Nephron progenitor cell (in vitro differentiated cells): ENCODE measurements around the gene ARHGAP19.

Experiments used
- DNase-seq: peaks from one replicate; pipeline ENCODE4 v3.0.0; 2021
- H3K27ac Mint-ChIP-seq: 2 replicates; pipeline ENCODE4 v1.8.0; 2021; ENCODE audit warnings: mild to moderate bottlenecking, moderate library complexity, mixed read lengths
- H3K27me3 Mint-ChIP-seq: 2 replicates; pipeline ENCODE4 v1.8.0; 2021; ENCODE audit warnings: mild to moderate bottlenecking, low read depth, mixed read lengths; ENCODE audit not compliant: poor library complexity
- H3K36me3 Mint-ChIP-seq: 2 replicates; pipeline ENCODE4 v1.8.0; 2021; ENCODE audit warnings: low read depth, mixed read lengths
- H3K4me1 Mint-ChIP-seq: 2 replicates; pipeline ENCODE4 v1.8.0; 2021; ENCODE audit warnings: mixed read lengths
- H3K4me3 Mint-ChIP-seq: 2 replicates; pipeline ENCODE4 v1.8.0; 2021; ENCODE audit warnings: mild to moderate bottlenecking, moderate library complexity, mixed read lengths
- H3K9me3 Mint-ChIP-seq: 2 replicates; pipeline ENCODE4 v1.8.0; 2021; ENCODE audit warnings: mild to moderate bottlenecking, moderate library complexity, mixed read lengths
- CTCF ChIP-seq: fragments of 200-600 bp; sonication (generic); IDR thresholded peaks from 2 replicates; pipeline ENCODE4 v1.5.0; 2021; ENCODE audit warnings: antibody characterized with exemption

The ARHGAP19 gene

GRCh38 chr10:97307866-97308780 is 15.7 kb upstream of the ARHGAP19 start:
- Mint-ChIP-seq H3K27ac (no peak overlapping the region), H3K36me3 (no peaks in the 10 kb centered on the region), H3K27me3 (peaks cover 19% of the 10 kb centered on the region), H3K9me3 (no peaks in the 10 kb centered on the region), H3K4me1 (peaks cover 19% of the 10 kb centered on the region), H3K4me3 (no peak overlapping the region)
- DNase-seq: no peak
- TF ChIP-seq CTCF: no peak

GRCh38 chr10:97307441-97307840 is 15.0 kb upstream of the ARHGAP19 start:
- no peak for DNase-seq
- H3K9me3 Mint-ChIP-seq: no peaks in the 10 kb centered on the region

GRCh38 chr10:97302088-97302791 is 9.8 kb upstream of the ARHGAP19 start:
- Mint-ChIP-seq H3K4me1 (peaks cover 9% of the 10 kb centered on the region), H3K4me3 (no peak overlapping the region), H3K9me3 (no peaks in the 10 kb centered on the region), H3K27ac (no peak overlapping the region), H3K36me3 (no peaks in the 10 kb centered on the region), H3K27me3 (peaks cover 14% of the 10 kb centered on the region)
- no peak for TF ChIP-seq CTCF
- no peak for DNase-seq

More at GRCh38 chr10:97307441-97307840, 15.0 kb upstream of the ARHGAP19 start:
- no peaks in the 10 kb centered on the region for H3K36me3 Mint-ChIP-seq
- H3K4me3 Mint-ChIP-seq: no peak overlapping the region
- peak overlapping the region; percentile 20 for H3K27ac Mint-ChIP-seq
- H3K4me1 Mint-ChIP-seq: peaks cover 19% of the 10 kb centered on the region
- no peak for TF ChIP-seq CTCF
- peaks cover 13% of the 10 kb centered on the region for H3K27me3 Mint-ChIP-seq

- TF ChIP-seq CTCF: no peak
- Mint-ChIP-seq H3K36me3 (no peaks in the 10 kb centered on the region), H3K27me3 (peaks cover 8% of the 10 kb centered on the region)
Observed at GRCh38 chr10:97300980-97301379, 8.5 kb upstream of the ARHGAP19 start.

GRCh38 chr10:97298223-97298571 is 5.8 kb upstream of the ARHGAP19 start:
- Mint-ChIP-seq H3K27ac (peak overlapping the region; percentile 5), H3K4me1 (peaks cover 17% of the 10 kb centered on the region), H3K36me3 (no peaks in the 10 kb centered on the region), H3K4me3 (no peak overlapping the region), H3K27me3 (peaks cover 11% of the 10 kb centered on the region), H3K9me3 (no peaks in the 10 kb centered on the region)
- no peak for TF ChIP-seq CTCF
- DNase-seq: no peak

More at GRCh38 chr10:97300980-97301379, 8.5 kb upstream of the ARHGAP19 start:
- no peak overlapping the region for H3K4me3 Mint-ChIP-seq
- H3K27ac Mint-ChIP-seq: no peak overlapping the region
- peaks cover 9% of the 10 kb centered on the region for H3K4me1 Mint-ChIP-seq
- no peaks in the 10 kb centered on the region for H3K9me3 Mint-ChIP-seq
- DNase-seq: no peak
